A172 (cell line): ENCODE data around the gene BCOR. TPM values are rescaled to one million over a fixed set of nuclear protein-coding genes. Genes with fewer than 3 reads are reported as not detected.

Experiments
- DNase-seq: peaks from one replicate; pipeline ENCODE4 v3.0.0-alpha.2; 2015; ENCODE audit warnings: low spot score
- total RNA-seq: library from RNA; depleted of rRNA; stranded (reverse); fragments of >200 nt; shearing (Covaris generic); gene quantifications from 2 replicates; pipeline ENCODE4 v1.2.3, GENCODE V29; 2014

Gene BCOR
- total RNA-seq, 1 experiment from 2014 or later: 20.5 TPM

GRCh38 chrX:40003428-40004245 lies 94.1 kb downstream of the BCOR start:
- no peak for DNase-seq

- no peak for DNase-seq
Measured at GRCh38 chrX:40003071-40003427, 94.7 kb downstream of the BCOR start.
